Cardiac muscle cell (in vitro differentiated cells and primary cell): ENCODE results near the gene MOB3B. TPM values are rescaled to one million over a fixed set of nuclear protein-coding genes. Genes with fewer than 3 reads are reported as not detected.
"Not testable (repeated sequence)": the region's sequence is repeated elsewhere in the genome, so short reads cannot be mapped to it uniquely, and the experiment has no call there.

ENCODE experiments used
- DNase-seq, 2 donors: peaks; one replicate each; pipeline versions ENCODE4 v3.0.0 to v3.0.0-alpha.2; 2010 to 2017; ENCODE audit warnings: low read depth in 1 of 2, low spot score in 1 of 2
- H3K27ac ChIP-seq: fragments of 200-600 bp; sonication (generic); 2 replicates; pipeline ENCODE4 v1.5.1; 2016
- H3K27me3 ChIP-seq: fragments of 200-600 bp; sonication (generic); 2 replicates; pipeline ENCODE4 v1.6.0; 2016; ENCODE audit warnings: control low read depth
- H3K36me3 ChIP-seq: fragments of 200-600 bp; sonication (generic); 2 replicates; pipeline ENCODE4 v1.5.1; 2016; ENCODE audit warnings: control low read depth
- H3K4me1 ChIP-seq: fragments of 200-600 bp; sonication (generic); 2 replicates; pipeline ENCODE4 v1.8.1; 2017; ENCODE audit warnings: low read depth, mild to moderate bottlenecking, mixed run types
- H3K4me3 ChIP-seq: fragments of 200-600 bp; sonication (generic); 2 replicates; pipeline ENCODE4 v1.5.1; 2016; ENCODE audit warnings: mild to moderate bottlenecking
- H3K9me3 ChIP-seq: fragments of 200-600 bp; sonication (generic); 2 replicates; pipeline ENCODE4 v1.5.1; 2017; ENCODE audit warnings: low read depth, mild to moderate bottlenecking, control low read depth
- CTCF ChIP-seq: IDR thresholded peaks from 2 replicates; pipeline ENCODE4 v1.5.1; 2012; ENCODE audit warnings: low read depth, mild to moderate bottlenecking, low read length
- polyA plus RNA-seq: library from polyadenylated mRNA; unstranded; fragments of >200 nt; fragmentation: Nextera tagmentation; extraction: Ambion mirVana; gene quantifications from 2 replicates; pipeline ENCODE4 v1.2.1, GENCODE V29; 2016
- total RNA-seq: library from RNA; depleted of rRNA; stranded (reverse); fragments of >200 nt; gene quantifications from 2 replicates; pipeline ENCODE4 v1.2.3, GENCODE V29; 2016

The MOB3B gene
- total and polyA plus RNA-seq, 2 experiments from 2014 or later = 0.74 to 1.7 TPM

GRCh38 chr9:27468000-27468399 is 61.6 kb downstream of the MOB3B start:
- no peaks in the 10 kb centered on the region for H3K36me3 ChIP-seq
- DNase-seq = no peak
- H3K9me3 ChIP-seq = no peaks in the 10 kb centered on the region
- H3K4me3 ChIP-seq = no peak overlapping the region
- no peak overlapping the region for H3K27ac ChIP-seq
- no peaks in the 10 kb centered on the region for H3K4me1 ChIP-seq
- TF ChIP-seq CTCF = no peak
- H3K27me3 ChIP-seq = no peaks in the 10 kb centered on the region

GRCh38 chr9:27467486-27467885 is 62.1 kb downstream of the MOB3B start:
- DNase-seq = no peak
- no peaks in the 10 kb centered on the region for H3K27me3 ChIP-seq
- no peaks in the 10 kb centered on the region for H3K36me3 ChIP-seq
- H3K4me3 ChIP-seq = no peak overlapping the region
- no peak overlapping the region for H3K27ac ChIP-seq
- no peak for TF ChIP-seq CTCF
- no peaks in the 10 kb centered on the region for H3K4me1 ChIP-seq
- no peaks in the 10 kb centered on the region for H3K9me3 ChIP-seq

DNA sequence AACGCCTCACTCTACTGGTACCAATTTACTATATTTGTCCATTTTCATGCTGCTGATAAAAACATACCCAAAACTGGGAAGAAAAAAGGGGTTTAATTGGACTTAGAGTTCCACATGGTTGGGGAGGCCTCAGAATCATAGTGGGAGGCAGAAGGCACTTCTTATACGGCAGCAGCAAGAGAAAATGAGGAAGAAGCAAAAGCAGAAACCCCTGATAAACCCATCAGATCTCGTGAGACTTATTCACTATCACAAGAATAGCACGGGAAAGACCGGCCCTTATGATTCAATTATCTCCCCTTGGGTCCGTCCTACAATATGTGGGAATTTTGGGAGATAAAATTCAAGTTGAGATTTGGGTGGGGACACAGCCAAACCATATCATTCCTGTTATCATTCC is 63.1 kb downstream of the MOB3B start:
- H3K27me3 ChIP-seq, DNase-seq, H3K4me1 ChIP-seq, H3K36me3 ChIP-seq, H3K4me3 ChIP-seq, H3K27ac ChIP-seq, H3K9me3 ChIP-seq: not testable (repeated sequence)

DNA sequence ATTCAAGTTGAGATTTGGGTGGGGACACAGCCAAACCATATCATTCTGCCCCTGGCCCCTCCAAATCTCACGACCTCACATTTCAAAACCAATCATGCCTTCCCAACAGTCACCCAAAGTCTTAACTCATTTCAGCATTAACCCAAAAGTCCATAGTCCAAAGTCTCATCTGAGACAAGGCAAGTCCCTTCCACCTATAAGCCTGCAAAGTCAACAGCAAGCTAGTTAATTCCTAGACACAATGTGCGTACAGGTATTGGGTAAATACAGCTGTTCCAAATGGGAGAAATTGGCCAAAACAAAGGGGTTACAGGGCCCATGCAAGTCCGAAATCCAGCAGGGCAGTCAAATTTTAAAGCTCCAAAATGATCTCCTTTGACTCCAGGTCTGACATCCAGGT is 64.7 kb downstream of the MOB3B start:
- not testable (repeated sequence) for H3K27me3 ChIP-seq, H3K4me1 ChIP-seq, DNase-seq, H3K4me3 ChIP-seq, H3K27ac ChIP-seq, H3K9me3 ChIP-seq, H3K36me3 ChIP-seq

DNA sequence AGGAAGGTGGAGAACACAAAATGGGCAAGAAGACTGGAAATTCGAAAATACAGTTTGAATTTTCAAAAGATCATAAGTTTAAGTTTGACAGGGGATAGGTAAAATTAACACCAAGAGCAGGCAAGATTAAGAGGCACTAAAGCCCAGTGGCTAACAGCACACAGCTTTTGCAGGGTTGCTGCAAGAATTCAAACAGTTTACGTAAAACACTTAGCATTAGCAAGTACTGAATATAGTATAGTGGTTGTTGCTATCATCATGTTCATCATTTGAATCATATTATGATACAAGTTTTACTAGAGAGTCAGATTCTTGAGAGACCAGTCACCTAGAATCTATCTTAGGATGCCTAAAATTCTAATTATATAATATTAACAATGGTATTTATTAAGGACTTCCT is 66.8 kb downstream of the MOB3B start:
- Histone ChIP-seq H3K9me3 (no peaks in the 10 kb centered on the region), H3K27ac (no peak overlapping the region), H3K36me3 (no peaks in the 10 kb centered on the region), H3K27me3 (no peaks in the 10 kb centered on the region), H3K4me3 (no peak overlapping the region), H3K4me1 (no peaks in the 10 kb centered on the region)
- DNase-seq = no peak
- TF ChIP-seq CTCF = no peak

- Histone ChIP-seq H3K27me3 (no peaks in the 10 kb centered on the region), H3K27ac (no peak overlapping the region), H3K36me3 (no peaks in the 10 kb centered on the region), H3K4me1 (no peaks in the 10 kb centered on the region), H3K4me3 (no peak overlapping the region), H3K9me3 (no peaks in the 10 kb centered on the region)
- TF ChIP-seq CTCF = no peak
- DNase-seq = no peak
Measured at GRCh38 chr9:27462434-27462833, 67.2 kb downstream of the MOB3B start.
